Hematopoietic multipotent progenitor cell treated with erythropoietin and hydrocortisone succinate and interleukin-3 and kit ligand, for 6 days (in vitro differentiated cells): ENCODE measurements around the gene RIT2.

Source experiments
- DNase-seq: peaks from one replicate; pipeline ENCODE4 v3.0.0-alpha.2; 2015

Gene RIT2

GRCh38 chr18:43007365-43007764 lies 108.1 kb downstream of the RIT2 start:
- no peak for DNase-seq

- DNase-seq: no peak
Observed at GRCh38 chr18:43004421-43004820, 111.1 kb downstream of the RIT2 start.

- DNase-seq: no peak
Observed at GRCh38 chr18:43001821-43002220, 113.7 kb downstream of the RIT2 start.

GRCh38 chr18:42996824-42997223 lies 118.7 kb downstream of the RIT2 start:
- DNase-seq: no peak

- DNase-seq: no peak
Observed at GRCh38 chr18:42980426-42980825, 135.1 kb downstream of the RIT2 start.

- no peak for DNase-seq
Observed at GRCh38 chr18:42977982-42978637, 137.4 kb downstream of the RIT2 start.

- no peak for DNase-seq
Observed at GRCh38 chr18:42976869-42977590, 138.5 kb downstream of the RIT2 start.

- no peak for DNase-seq
Observed at GRCh38 chr18:42969366-42969765, 146.1 kb downstream of the RIT2 start.

- DNase-seq: no peak
Observed at GRCh38 chr18:42961298-42961697, 154.2 kb downstream of the RIT2 start.

- DNase-seq: no peak
Observed at GRCh38 chr18:42959528-42959927, 156.0 kb downstream of the RIT2 start.

- no peak for DNase-seq
Observed at GRCh38 chr18:42958353-42958752, 157.1 kb downstream of the RIT2 start.

GRCh38 chr18:42956287-42956686 lies 159.2 kb downstream of the RIT2 start:
- DNase-seq: no peak

- no peak for DNase-seq
Observed at GRCh38 chr18:42954887-42955286, 160.6 kb downstream of the RIT2 start.

GRCh38 chr18:42953306-42953705 lies 162.2 kb downstream of the RIT2 start:
- no peak for DNase-seq

GRCh38 chr18:42950732-42951131 lies 164.8 kb downstream of the RIT2 start:
- no peak for DNase-seq

GRCh38 chr18:42948831-42949230 lies 166.7 kb downstream of the RIT2 start:
- no peak for DNase-seq

- no peak for DNase-seq
Observed at GRCh38 chr18:42941860-42942259, 173.6 kb downstream of the RIT2 start.

GRCh38 chr18:42941021-42941420 lies 174.5 kb downstream of the RIT2 start:
- DNase-seq: no peak

- no peak for DNase-seq
Observed at GRCh38 chr18:42937436-42937835, 178.0 kb downstream of the RIT2 start.

- no peak for DNase-seq
Observed at GRCh38 chr18:42936289-42936688, 179.2 kb downstream of the RIT2 start.

- no peak for DNase-seq
Observed at GRCh38 chr18:42931491-42931890, 184.0 kb downstream of the RIT2 start.

- no peak for DNase-seq
Observed at GRCh38 chr18:42929857-42930256, 185.6 kb downstream of the RIT2 start.

- DNase-seq: no peak
Observed at GRCh38 chr18:42929181-42929580, 186.3 kb downstream of the RIT2 start.

- DNase-seq: no peak
Observed at GRCh38 chr18:42925036-42925435, 190.4 kb downstream of the RIT2 start.

- DNase-seq: no peak
Observed at GRCh38 chr18:42922363-42922762, 193.1 kb downstream of the RIT2 start.
